ENCODE data around the gene YJU2. TPM values are rescaled to one million over a fixed set of nuclear protein-coding genes. Genes with fewer than 3 reads are reported as not detected.

The YJU2 gene
- total and polyA plus RNA-seq, 4 donors = 6.5 to 12.7 (median 10.3) TPM

GRCh38 chr19:4213116-4213515 lies 33.8 kb upstream of the YJU2 start (continued):
- TF ChIP-seq ATF3 (IDR thresholded peaks at IDR 0.05) = no peak
- no peak for TF ChIP-seq JUND (IDR thresholded peaks at IDR 0.05)
- TF ChIP-seq GABPA (IDR thresholded peaks at IDR 0.05 in 1 of 2, conservative IDR thresholded peaks at IDR 0.05 in 1 of 2) = no peak

- 79% methylated on average over 10 of the region's 10 CpGs for WGBS
- DNase-seq (ENCODE audit: low spot score) = no peak
- TF ChIP-seq ATF3 (IDR thresholded peaks at IDR 0.05) = no peak
- TF ChIP-seq RXRA (IDR thresholded peaks at IDR 0.05) = no peak
- TF ChIP-seq FOXA2 (IDR thresholded peaks at IDR 0.05) = no peak
- no peak for TF ChIP-seq REST (IDR thresholded peaks at IDR 0.05)
- TF ChIP-seq HNF4A (conservative IDR thresholded peaks at IDR 0.05) = no peak
- TF ChIP-seq YY1 (IDR thresholded peaks at IDR 0.05) = no peak
These were observed 31.1 kb upstream of the YJU2 start for GRCh38 chr19:4215807-4216206.

GRCh38 chr19:4216846-4217245 lies 30.0 kb upstream of the YJU2 start:
- Histone ChIP-seq H3K9ac (ENCODE audit: low read depth in 1 of 2, low read length in 2 of 2) (no peak overlapping the region), H3K4me1 (ENCODE audit: control insufficient read depth in 4 of 4, insufficient read depth in 4 of 4, low read length in 3 of 4) (no peaks in the 10 kb centered on the region), H3K27me3 (ENCODE audit: control insufficient read depth in 4 of 4, insufficient read depth in 4 of 4, low read length in 3 of 4) (no peaks in the 10 kb centered on the region), H3K27ac (ENCODE audit: low read depth in 1 of 2, low read length in 2 of 2) (no peak overlapping the region), H3K9me3 (ENCODE audit: control insufficient read depth in 4 of 4, low read length in 3 of 4) (no peaks in the 10 kb centered on the region), H3K4me3 (ENCODE audit: low read depth in 1 of 3, low read length in 3 of 3) (no peak overlapping the region), H3K36me3 (ENCODE audit: control insufficient read depth in 4 of 4, insufficient read depth in 3 of 4, low read depth in 1 of 4, low read length in 3 of 4) (peaks cover 0 to 2% (median 0%) of the 10 kb centered on the region in 4 donors)
- TF ChIP-seq TAF1 (conservative IDR thresholded peaks at IDR 0.05) = no peak
- TF ChIP-seq MAX (IDR thresholded peaks at IDR 0.05) = no peak
- no peak for TF ChIP-seq HNF4G (IDR thresholded peaks at IDR 0.05)
- TF ChIP-seq JUND (IDR thresholded peaks at IDR 0.05) = no peak
- TF ChIP-seq REST (IDR thresholded peaks at IDR 0.05) = no peak
- TF ChIP-seq RXRA (IDR thresholded peaks at IDR 0.05) = no peak
- TF ChIP-seq ZBTB33 (IDR thresholded peaks at IDR 0.05) = no peak
- TF ChIP-seq ATF3 (IDR thresholded peaks at IDR 0.05) = no peak
- no peak for TF ChIP-seq NR2F2 (IDR thresholded peaks at IDR 0.05)
- DNase-seq (ENCODE audit: low spot score) = no peak
- whole genome bisulfite sequencing = 86% methylated on average over 6 of the region's 6 CpGs

More at GRCh38 chr19:4215807-4216206, 31.1 kb upstream of the YJU2 start:
- no peaks in the 10 kb centered on the region for H3K36me3 ChIP-seq (ENCODE audit: control insufficient read depth in 4 of 4, insufficient read depth in 3 of 4, low read depth in 1 of 4, low read length in 3 of 4)
- H3K9ac ChIP-seq (ENCODE audit: low read depth in 1 of 2, low read length in 2 of 2) = no peak overlapping the region
- H3K4me3 ChIP-seq (ENCODE audit: low read depth in 1 of 3, low read length in 3 of 3) = no peak overlapping the region
- H3K27me3 ChIP-seq (ENCODE audit: control insufficient read depth in 4 of 4, insufficient read depth in 4 of 4, low read length in 3 of 4) = no peaks in the 10 kb centered on the region
- H3K27ac ChIP-seq (ENCODE audit: low read depth in 1 of 2, low read length in 2 of 2) = no peak overlapping the region
- no peaks in the 10 kb centered on the region for H3K4me1 ChIP-seq (ENCODE audit: control insufficient read depth in 4 of 4, insufficient read depth in 4 of 4, low read length in 3 of 4)
- no peaks in the 10 kb centered on the region for H3K9me3 ChIP-seq (ENCODE audit: control insufficient read depth in 4 of 4, low read length in 3 of 4)

All from liver (tissue), 9 donors.